Gastroesophageal sphincter (tissue), 3 donors: Measurements from ENCODE around the gene ETFDH.

ENCODE experiments used
- POLR2A ChIP-seq, 2 donors: fragments of 450-650 bp; IDR thresholded peaks; one replicate each; pipeline ENCODE4 v1.6.1; 2017; ENCODE audit warnings: antibody characterized with exemption in 2 of 2, mild to moderate bottlenecking in 2 of 2, moderate library complexity in 1 of 2
- TF ChIP-seq, protein P1 (sequence below), 4 experiments: fragments of 200-600 bp in 2 of 4; fragments of 450-650 bp in 2 of 4; sonication (generic) in 1 of 4; IDR thresholded peaks; one replicate each; pipeline ENCODE4 v1.5.1; 2017 to 2019; ENCODE audit warnings: antibody characterized with exemption in 4 of 4, mild to moderate bottlenecking in 2 of 4, moderate library complexity in 2 of 4

DNA sequence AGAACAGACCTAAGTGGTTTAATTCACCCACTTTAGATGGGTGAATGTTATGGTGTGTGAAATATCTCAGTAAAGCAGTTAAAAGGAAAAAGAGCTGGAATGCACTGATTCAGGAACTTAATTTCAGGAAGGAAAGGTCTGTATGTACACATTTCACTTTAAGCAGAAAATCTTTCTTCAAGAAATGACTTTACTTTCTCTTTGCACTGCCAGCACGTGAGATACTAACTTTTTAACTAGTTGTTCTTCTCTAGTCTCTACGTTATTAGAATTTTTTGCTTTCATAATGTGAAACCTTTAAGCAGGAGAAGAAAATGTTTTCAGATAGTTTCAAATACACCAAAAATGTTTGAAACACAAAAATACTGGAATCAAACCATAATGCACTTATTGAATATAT lies 19.2 kb upstream of the ETFDH start:
- TF ChIP-seq, protein P1, sequence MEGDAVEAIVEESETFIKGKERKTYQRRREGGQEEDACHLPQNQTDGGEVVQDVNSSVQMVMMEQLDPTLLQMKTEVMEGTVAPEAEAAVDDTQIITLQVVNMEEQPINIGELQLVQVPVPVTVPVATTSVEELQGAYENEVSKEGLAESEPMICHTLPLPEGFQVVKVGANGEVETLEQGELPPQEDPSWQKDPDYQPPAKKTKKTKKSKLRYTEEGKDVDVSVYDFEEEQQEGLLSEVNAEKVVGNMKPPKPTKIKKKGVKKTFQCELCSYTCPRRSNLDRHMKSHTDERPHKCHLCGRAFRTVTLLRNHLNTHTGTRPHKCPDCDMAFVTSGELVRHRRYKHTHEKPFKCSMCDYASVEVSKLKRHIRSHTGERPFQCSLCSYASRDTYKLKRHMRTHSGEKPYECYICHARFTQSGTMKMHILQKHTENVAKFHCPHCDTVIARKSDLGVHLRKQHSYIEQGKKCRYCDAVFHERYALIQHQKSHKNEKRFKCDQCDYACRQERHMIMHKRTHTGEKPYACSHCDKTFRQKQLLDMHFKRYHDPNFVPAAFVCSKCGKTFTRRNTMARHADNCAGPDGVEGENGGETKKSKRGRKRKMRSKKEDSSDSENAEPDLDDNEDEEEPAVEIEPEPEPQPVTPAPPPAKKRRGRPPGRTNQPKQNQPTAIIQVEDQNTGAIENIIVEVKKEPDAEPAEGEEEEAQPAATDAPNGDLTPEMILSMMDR (IDR thresholded peaks at IDR 0.05) = no peak
- no peak for TF ChIP-seq POLR2A (IDR thresholded peaks at IDR 0.05)
